Measurements from ENCODE around the gene IKZF1.

Gene IKZF1

DNA sequence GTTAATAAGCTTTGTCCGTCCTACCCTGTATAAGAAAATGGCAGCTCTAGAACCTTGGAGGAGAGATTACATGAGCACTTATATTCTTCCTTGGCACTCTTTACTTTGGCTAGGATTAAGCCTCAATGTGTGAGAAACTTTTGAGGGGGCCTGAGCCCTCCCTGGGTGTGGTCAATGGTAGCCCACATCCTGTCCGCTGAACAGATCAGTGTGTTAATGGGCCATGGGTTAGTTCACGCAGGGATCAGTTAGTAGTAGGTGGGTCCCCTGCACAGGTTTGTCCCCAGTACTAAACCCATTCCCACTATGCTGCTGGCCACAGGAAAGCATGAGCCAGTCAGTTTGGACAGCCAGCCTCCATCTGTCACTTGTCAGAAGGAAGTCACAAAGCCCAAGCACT lies 20.2 kb upstream of the IKZF1 start:
- DNase-seq: no peak

DNA sequence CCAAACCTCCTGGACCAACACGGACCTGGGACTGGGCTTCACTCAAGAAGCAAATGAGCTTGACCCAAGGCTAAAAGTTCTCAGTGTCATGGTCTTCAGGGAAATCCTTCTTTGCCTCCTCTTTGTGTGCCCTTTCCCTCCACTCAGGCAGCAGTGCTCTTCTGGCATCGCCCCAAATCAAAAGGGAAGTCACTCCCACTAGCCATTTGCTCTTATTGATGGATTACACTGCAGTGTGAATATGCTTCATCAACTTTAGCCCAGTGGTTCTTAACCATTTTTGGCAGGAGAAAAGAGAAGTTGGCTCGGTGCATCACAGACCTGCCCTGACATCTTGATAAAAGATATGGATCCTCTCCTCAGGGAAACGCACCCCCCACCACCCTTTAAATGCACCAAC lies 19.2 kb upstream of the IKZF1 start:
- no peak for DNase-seq

DNA sequence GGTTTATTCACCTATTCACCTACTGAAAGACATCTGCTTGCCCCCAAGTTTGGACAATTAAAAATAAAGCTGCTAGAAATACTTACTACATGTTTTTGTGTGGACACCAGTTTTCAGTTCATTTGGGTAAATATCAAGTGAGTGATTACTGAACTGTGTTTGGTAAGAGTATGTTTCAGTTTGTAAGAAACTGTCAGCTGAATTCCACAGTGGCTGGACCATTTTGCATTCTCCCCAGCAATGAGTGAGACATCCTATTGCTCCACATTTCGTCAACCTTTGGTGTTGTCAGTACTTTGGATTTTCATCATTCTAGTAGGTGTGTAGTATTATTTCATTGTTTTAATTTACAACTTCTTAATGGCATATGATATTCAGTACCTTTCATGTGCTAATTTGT lies 17.4 kb upstream of the IKZF1 start:
- no peak for DNase-seq

DNA sequence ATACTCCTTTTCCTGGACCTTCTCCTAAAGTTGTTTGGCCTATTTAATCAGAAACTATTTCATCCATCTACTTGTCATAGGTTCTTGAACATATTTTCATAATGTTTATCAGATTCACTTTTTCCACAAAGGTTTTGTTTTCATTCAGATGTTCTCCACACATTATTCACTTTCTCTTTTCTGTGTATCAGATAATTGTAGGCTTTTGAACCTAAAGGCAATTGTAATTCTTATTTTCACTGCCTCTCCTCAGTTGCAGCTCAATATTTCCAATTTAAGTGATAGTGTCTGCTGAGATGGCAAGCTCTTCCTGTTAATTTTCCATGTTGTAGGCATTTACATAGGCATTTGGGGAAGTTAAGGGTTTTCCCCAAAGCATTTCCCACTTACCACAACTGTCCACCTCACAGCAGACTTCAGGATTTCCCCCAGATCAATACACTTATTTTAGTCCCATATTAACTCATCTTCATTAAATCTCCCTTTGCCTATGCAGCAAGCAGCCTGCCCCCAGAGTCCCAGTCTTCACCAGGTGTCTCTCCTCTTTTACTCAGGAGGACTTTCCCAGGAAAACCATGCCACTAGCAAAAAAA lies 12.3 kb upstream of the IKZF1 start:
- DNase-seq: no peak

DNA sequence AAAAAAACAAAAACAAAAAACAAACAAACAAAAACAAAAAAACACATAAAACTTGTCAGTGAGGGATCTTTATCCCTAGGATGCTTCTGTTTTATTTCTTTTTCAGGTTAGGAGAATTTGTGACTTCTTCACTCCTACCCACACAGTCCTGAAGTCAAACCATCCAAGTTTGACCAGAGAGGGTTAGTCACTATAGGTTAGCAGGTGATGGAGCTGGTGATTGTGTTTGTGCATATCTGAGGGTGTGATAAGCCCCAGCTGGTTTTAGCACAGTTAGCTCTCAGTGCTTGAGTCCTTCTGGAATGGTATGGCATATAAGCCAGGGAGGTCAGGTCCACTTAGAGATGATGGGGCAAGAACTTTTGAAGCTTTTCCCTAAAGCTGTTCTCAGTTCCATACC lies 11.8 kb upstream of the IKZF1 start:
- no peak for DNase-seq

DNA sequence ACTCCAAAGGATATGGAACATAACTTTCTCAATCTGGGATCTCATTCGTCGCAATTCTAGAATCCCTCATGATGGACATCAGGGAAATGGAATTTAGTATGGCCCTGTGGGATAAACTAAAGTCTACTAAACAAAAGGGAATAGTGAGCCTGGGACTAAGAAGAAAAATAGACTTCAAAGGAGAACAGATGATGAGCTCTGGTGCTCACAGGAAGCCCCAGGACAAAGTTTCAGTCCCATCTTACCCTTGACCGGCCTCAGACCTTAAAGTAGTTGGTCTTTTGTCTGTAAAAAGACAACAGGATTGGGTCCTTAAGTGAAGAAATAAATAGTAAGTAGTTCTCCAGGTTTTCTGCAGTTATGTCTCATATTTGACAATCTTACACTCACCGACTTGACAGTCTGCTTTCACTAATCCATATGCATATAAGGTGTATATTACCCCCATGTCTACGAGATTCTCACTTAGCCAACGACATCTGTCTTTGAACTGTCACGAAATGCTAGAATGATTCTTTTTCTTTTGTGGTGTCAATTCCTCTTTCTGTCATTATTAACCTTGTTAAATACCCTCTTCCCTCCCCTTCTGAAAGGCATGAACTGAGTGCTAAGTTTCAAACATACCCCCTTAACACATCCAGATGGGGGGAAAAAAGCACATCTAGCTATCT lies 10.9 kb upstream of the IKZF1 start:
- no peak for DNase-seq

DNA sequence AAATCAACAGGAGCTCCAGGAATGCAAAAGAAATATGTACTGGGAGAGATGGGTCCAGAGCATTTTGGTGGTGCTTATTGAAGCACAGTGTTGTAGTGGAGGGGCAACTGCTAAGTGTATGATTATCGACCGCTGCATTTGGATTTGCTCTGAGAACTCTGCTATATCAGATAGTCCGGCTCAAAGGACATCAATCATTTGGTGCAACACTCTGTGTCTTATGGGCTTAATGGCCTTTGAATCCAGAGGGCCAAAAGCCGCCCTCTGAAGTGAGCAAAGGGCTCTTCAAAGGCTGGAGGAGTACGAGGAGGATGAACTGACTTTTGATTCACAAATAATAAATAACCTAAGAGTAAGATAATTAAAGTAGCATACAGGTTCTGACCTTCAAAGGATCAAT lies 9.4 kb upstream of the IKZF1 start:
- no peak for DNase-seq

DNA sequence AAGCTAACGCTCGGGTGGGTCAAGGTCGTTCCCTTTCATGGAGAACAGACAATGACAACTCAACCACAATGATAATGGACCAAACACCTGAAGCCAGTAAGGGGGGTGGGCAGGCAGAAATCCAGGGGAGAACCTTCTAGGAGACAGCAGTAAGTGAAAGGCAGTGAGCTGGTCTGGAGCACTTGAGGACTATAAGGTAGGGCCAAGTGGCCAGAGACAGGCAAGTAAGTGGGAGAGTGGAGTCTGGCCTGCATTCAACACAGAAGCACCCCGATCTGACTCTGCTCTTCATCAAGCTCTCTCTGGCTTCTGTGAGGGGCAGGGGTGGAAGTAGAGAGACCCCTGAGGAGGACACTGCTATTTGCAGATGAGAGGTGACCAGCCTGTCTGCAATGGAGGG lies 7.7 kb upstream of the IKZF1 start:
- DNase-seq: no peak

DNA sequence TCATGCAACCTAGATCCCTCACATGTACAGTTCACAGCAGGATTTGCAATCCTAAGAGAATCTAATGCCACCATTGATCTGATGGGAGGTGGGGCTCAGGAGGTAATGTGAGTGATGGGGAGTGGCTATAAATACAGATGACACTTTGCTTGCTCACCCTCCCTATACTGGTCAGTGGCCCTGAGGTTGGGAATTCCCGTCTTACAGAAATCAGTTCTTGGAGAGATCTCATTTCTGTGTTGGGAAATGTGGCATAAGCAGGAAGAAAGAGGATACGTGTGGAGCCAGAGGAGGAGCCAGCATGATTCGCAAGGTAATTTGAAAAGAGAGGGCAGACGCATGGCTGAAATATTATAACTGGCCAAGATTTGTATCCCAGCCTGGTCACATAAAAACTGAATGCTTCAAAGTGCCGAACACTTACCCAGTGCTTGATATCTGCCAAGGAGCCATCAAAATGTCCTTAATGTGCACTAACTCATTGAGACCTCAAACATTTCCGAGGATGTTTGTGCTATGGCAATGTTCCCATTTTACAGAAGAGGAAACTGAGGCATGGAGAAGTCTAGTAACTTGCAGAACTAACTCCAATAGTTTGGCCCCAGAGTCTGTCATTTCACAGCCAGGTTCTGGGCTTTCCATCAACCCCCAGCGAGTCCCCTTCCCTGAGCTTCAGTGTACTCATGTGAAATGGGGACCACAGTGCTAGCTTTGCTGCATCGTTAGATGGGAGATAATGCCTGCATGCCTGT lies 5.5 kb upstream of the IKZF1 start:
- no peak for DNase-seq

DNA sequence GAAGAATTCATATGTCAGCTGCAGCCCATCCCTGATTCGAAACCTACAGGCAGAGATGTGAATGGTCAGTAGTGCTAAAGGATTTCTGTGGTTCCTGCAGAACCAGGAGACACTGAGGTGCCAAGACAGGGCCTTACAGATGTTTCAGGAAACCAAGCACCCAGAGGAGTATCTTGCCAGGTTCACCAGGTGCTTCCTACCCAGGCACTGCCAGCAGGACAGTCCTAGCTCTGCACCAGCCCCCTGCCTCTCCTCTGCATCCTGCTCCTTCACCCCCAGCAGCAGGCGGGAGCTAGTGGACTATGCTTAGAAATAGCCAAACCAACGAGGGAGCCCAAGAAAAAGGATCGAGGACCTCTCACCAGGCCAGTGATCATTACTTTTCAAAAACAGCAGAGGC lies 4.2 kb upstream of the IKZF1 start:
- DNase-seq: no peak

DNA sequence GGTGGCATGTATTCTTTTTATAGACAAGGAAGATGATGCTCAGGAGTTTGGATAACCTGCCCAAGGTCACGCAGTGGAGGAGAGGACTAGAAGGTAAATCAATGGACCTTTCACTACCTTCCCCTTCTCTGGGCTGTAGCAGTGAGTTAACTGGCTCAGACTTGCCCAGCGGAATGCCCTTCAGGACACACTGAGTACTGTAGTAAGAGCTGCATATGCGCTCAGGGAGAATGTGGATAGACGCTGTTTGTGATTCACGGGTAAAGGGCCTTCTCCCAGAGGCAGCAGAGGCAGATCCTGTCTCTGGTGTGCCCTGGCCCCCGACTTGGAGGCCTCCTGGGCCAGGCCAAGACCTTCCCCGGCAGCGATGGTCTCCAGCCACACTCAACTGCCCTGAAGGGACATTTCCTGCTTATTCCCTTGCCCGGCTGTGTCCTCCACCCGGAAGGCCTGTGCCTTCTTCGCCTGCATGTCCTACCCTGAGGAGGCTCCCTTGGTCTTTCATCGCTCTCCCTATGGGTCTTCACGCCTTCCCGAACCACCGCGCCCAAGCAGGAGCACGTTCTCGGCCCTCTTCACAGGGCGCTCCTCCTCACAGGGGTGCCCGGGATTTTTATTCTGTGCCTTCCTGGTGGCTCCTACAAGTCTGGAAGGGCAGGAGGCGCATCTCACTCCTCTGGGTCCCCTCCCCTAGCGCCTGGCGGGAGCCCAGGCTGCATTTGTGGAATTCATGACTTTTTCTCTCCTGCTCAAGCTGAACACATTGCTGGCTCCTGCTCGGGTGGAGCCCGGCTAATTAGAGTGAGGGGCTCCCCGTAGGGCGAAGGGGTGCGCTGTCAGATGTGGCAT lies 1.8 kb upstream of the IKZF1 start:
- no peak for DNase-seq

DNA sequence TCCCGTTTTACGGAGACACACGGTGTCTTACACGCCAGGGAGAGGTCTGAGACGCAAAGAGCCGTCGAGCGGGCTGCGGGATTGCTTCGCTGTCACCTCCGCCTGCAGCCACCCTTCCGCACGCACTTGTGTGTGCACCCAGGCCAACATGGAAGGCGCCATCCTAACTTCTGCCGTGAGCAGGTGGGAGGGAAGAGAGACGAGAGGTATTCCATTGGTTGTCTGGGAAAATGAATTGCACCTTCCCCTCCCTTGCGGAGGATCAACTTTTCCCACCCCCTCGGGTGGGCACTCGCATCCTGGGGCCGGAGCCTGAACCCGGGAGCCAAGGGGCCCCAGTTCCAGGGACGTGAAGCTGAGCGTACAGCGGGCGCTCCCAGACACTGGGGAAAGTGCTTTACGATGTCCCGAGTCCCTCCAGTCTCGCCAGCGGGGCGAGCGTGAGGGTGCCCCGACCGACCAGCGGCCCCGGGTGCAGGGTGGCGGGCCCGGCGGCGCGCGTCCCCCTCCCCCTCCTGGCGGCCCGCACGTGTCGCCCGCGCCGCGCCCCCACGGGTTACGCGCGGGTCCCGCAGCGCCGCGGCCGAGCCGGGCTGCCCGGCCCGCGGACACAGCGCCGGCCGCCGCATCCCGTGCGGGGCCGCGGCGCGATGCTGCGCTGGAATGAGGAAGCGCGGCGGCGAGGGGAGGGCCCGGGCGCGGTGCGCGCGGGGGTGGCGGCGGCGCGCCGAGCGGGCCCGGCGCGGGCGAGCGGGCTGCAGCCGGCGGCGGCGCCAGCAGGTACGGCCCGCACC lies 984 bp upstream of the IKZF1 start:
- DNase-seq: peak in 1 of 2 experiments; percentile 6

DNA sequence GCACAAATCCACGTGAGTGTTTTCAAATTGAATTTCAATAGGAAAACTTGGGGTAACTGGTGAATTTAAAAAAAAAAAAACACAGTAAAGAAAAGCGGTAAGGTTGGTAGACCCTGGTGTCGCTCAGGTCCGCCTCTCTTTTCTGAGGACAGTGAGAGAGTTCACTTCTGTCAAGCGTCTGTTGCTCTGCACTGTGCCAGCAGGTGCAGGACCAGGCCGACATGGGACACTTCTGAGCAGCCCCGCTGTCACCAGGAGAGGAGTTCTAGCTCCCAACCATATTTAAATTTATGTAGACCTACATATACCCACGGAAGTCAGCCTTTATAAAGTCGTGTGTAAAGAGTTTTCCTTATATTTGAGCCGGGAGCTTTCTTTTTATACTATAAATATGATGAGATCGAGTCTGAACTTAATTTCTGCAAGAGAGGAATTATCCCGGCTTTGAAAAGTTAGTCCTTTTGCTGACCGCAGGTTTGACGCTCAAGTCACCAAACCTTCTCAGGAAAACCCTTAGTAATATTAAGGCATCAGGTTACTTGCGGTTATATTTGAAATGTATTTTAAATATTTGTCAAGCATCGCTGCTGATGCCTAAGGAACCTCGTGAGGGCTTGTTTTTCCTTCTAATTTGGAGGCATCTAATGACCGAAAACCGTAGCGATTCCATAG lies 531 bp downstream of the IKZF1 start:
- peak in 1 of 2 experiments; percentile 11 for DNase-seq

DNA sequence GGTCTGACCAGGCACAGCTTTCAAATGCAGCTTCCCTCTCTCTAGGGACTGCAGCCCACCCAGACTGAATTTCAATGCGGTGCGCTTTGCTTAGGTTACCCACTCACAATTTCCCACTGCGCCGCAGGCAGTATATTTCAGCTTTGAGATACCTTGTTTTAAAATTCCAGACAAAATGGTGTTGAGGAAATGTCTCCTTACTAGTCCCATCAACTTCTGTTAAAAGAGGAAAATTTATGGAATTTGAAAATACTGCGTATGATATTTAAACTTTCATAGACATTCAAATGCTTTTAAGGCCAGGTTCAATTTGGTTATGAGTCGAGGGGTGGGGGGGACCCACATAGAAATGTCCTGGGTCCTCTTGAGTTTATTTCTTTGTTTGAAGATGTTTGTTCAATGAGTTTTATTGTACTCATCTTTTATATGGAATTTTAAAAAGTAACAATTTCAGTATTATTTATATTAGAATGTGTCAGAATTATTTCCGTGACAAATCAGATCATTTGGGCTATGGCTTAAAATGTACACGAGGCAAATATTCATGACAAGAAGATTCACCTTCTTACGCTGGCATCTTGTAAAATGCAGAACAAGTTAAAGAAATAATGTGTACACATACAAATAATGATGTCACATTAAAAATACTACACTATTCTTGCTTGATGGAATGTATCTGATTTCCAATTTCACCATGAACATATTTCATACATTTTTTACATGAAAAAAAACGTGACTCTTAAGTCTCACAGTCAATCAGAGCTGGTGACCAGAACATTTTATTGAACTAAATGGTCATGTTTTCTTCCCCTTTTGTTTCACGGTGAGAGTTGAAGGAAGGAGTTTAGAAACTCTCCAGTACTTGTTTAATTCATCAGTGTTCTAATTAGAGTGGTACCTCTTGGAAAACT lies 1.3 kb downstream of the IKZF1 start:
- no peak for DNase-seq

DNA sequence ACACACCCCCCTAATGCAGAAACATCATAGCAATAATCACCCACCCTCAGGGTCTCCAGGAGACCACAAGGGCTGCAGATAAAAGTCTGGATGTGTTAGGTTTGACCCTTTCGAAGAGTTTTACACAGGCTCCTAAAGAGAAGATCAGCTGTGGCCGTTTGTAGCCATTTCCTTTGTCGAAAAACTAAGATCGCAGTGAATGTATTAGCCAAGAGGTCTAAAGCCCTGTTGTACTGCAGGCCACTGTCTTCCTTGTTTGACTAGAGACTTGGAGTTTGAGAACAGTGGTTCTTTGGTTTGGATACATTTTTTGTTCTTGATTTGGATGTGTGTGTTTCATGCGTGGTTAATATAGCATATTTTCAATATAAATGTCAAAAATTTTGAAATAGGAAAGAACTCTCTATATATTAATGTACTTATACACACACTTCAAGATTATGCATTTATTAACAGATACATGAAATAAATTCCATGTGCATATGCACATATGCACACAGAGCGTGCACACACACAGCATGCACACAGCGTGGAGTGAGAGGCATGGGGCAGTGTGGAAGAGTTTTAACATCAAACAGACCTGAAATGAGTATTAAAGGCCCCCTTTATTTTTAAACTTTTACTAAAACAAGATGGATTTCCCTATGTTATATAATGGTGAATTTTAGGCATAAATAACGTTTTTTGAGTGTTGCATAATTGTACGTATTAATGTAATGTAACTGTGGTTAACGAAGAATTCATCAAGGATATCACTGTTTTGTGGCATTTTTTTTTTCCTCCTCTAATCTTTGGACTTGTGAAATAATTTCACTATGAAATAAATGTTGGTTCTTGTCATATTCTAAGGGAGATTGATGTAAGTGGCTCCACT lies 2.2 kb downstream of the IKZF1 start:
- no peak for DNase-seq

DNA sequence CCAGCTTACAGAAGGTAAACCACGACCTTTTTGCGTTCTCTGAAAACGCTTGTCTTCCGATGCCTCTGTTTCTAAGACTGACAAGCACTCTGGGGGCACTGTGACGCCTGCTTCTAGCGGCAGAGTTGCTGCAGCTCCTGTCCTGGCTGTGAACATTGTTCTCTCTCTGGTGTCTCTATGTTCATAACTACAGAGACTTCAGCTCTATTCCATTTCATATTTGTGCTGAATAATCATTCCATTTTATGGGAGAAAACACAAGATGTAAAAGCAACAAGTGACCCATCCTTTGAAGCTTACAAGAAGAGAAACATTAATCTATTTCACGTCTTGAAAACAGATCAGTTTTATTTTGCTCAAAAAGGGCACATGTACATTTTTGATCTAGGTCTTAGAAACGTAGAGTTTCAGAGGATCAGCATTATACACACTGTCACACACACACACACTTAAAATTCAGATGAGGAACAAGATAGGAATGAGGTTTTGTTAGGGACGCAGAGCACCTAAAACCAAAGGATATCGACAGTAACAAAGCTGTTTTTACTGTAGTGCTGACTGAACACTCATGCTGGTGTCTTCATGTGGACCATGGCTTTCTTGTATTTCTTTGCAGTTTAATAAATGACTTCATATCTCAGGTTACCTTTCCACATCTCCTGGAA lies 3.0 kb downstream of the IKZF1 start:
- DNase-seq: no peak

DNA sequence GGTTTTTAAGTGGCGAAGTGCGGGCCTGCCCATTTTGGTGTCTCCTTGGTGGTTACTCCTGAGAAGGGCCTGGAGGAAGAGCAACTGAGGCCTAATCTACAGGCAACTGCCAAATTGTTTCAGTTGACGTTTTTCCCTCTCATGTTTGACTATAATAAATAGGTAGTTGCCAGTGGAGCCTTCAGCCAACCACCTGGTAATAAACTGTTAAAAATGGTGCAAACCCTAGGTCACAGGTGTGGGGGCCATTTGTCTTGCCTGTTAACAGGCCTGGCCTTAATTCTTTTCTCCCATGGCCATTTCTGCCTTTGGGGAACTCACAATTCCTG lies 3.7 kb downstream of the IKZF1 start:
- no peak for DNase-seq

DNA sequence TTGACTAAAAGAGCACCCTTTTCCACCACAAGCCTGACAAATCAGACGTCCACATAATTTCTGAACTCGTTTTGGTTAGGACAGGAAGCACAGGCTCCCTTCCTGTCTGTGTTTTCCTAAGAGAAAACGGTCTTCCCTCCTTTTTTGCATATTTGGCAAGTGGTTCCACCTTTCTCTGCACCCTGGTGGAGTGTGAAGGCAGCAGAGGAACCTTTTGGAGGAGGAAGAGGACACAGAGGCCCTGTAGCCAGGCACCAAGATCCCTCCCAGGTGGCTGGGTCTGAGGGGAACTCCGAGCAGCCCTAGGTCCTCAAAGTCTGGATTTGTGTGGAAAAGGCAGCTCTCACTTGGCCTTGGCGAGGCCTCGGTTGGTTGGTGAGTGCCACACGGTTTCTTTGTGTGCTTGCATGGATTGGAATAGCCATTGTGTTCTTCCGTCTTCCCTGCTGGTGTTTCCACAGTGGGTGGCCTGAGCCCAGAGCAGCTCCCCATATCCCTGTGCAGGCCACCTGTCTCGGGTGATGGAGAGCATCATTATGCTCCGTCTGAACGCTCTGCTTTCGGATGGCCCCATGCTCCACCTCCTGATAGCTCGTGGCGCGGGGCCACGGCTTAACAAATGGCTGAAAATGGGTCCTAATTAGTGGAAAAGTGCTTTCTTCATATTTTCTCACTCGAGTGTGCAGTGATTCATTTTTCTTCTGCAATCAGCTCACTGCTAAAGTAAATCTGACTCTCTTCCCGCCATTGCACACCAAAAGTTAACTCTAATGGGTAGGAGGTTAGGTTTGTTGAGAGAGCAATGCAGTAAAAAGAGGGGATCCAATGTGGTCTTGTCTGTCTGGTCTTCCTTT lies 4.2 kb downstream of the IKZF1 start:
- DNase-seq: no peak
